Panc1 (cell line): Measurements from ENCODE around the gene NOC2L. TPM values are rescaled to one million over a fixed set of nuclear protein-coding genes. Genes with fewer than 3 reads are reported as not detected.

ENCODE experiments used
- ATAC-seq: fragments of 200-7000 bp; cut with Tn5 transposase; 2 replicates; pipeline ENCODE4 v1.9.1; 2020; ENCODE audit warnings: mild to moderate bottlenecking, moderate library complexity
- BruUV-seq: library from RNA; stranded (reverse); fragments of 400-500 nt; replicated peaks from 2 replicates; lab custom pipeline; 2021; lab: Mats Ljungman, UMichigan
- CTCF ChIA-PET: fragments of 300-600 bp; sonication (Branson Sonifier 250); formaldehyde crosslinking; loops from one replicate; lab custom pipeline; 2022; ENCODE audit warnings: antibody characterized with exemption; lab: Charles Lee
- POLR2A ChIA-PET: fragments of 300-600 bp; sonication (Branson Sonifier 250); formaldehyde crosslinking; loops from one replicate; lab custom pipeline; 2022; ENCODE audit warnings: antibody characterized with exemption; lab: Charles Lee
- DNase-seq: peaks from one replicate; pipeline ENCODE4 v3.0.0-alpha.2; 2010; ENCODE audit warnings: low read depth, low spot score
- H3K27ac ChIP-seq: 2 replicates; pipeline ENCODE4 v1.5.1; 2011; ENCODE audit warnings: mild to moderate bottlenecking, low read length, inconsistent platforms
- H3K27me3 ChIP-seq: fragments of 200-500 bp; sonication (Bioruptor generic); 2 replicates; pipeline ENCODE4 v1.6.0; 2014; ENCODE audit warnings: low read length, inconsistent platforms; ENCODE audit not compliant: control insufficient read depth, insufficient read depth
- H3K36me3 ChIP-seq: fragments of 200-500 bp; sonication (Bioruptor generic); 2 replicates; pipeline ENCODE4 v1.5.1; 2014; ENCODE audit warnings: inconsistent platforms, mild to moderate bottlenecking, low read length, moderate library complexity; ENCODE audit not compliant: control insufficient read depth, insufficient read depth
- H3K4me1 ChIP-seq: 2 replicates; pipeline ENCODE4 v1.5.1; 2011; ENCODE audit warnings: inconsistent platforms, mild to moderate bottlenecking, low read length, moderate library complexity; ENCODE audit not compliant: control insufficient read depth, insufficient read depth
- H3K4me3 ChIP-seq, 2 experiments: 2 replicates each; pipeline ENCODE4 v1.5.1; 2011 to 2012; ENCODE audit warnings: low read depth in 2 of 2, low read length in 2 of 2, mild to moderate bottlenecking in 2 of 2, inconsistent platforms in 1 of 2, moderate library complexity in 1 of 2
- H3K9me3 ChIP-seq: fragments of 200-500 bp; sonication (Bioruptor generic); 2 replicates; pipeline ENCODE4 v1.5.1; 2014; ENCODE audit warnings: low read depth, mild to moderate bottlenecking, inconsistent platforms, low read length, moderate library complexity; ENCODE audit not compliant: control insufficient read depth, insufficient read depth
- POLR2AphosphoS5 ChIP-seq: IDR thresholded peaks from 2 replicates; pipeline ENCODE4 v1.6.1; 2012; ENCODE audit warnings: mild to moderate bottlenecking, low read depth, low read length, moderate library complexity
- SIN3A ChIP-seq: IDR thresholded peaks from 2 replicates; pipeline ENCODE4 v1.6.1; 2012; ENCODE audit warnings: low read depth, mild to moderate bottlenecking, low read length, moderate library complexity, borderline replicate concordance; ENCODE audit not compliant: insufficient read depth
- TCF7L2 ChIP-seq: IDR thresholded peaks from 2 replicates; pipeline ENCODE4 v1.6.1; 2011; ENCODE audit warnings: mild to moderate bottlenecking, low read depth, low read length, inconsistent platforms
- in situ Hi-C: cut with HindIII; loops from 2 replicates; pipeline ENCODE4 v1.10.0; 2016; ENCODE audit warnings: low sequenced_read_pairs, low pct_unique_long_range_greater_than_20kb
- intact Hi-C: fragments of 100-400 bp; cut with micrococcal nuclease; formaldehyde crosslinking; loops from one replicate; pipeline ENCODE4 v1.10.0; 2022; ENCODE audit not compliant: unreplicated experiment
- total RNA-seq: library from RNA; stranded (reverse); gene quantifications from one replicate; pipeline ENCODE4 v1.2.1, GENCODE V29; 2021; ENCODE audit not compliant: unreplicated experiment
- TF ChIP-seq, protein P1 (sequence below): fragments of 450-650 bp; IDR thresholded peaks from 2 replicates; pipeline ENCODE4 v1.5.1; 2017; ENCODE audit warnings: mild to moderate bottlenecking
- TF ChIP-seq, protein P2 (sequence below), 2 experiments: IDR thresholded peaks; 2 replicates each; pipeline ENCODE4 v1.6.1; 2011 to 2012; ENCODE audit warnings: low read depth in 2 of 2, control low read depth in 1 of 2, low read length in 1 of 2, mild to moderate bottlenecking in 1 of 2, moderate library complexity in 1 of 2; ENCODE audit not compliant: insufficient read depth in 1 of 2

Gene NOC2L
- total RNA-seq, 1 experiment from 2014 or later, result 193 TPM

DNA sequence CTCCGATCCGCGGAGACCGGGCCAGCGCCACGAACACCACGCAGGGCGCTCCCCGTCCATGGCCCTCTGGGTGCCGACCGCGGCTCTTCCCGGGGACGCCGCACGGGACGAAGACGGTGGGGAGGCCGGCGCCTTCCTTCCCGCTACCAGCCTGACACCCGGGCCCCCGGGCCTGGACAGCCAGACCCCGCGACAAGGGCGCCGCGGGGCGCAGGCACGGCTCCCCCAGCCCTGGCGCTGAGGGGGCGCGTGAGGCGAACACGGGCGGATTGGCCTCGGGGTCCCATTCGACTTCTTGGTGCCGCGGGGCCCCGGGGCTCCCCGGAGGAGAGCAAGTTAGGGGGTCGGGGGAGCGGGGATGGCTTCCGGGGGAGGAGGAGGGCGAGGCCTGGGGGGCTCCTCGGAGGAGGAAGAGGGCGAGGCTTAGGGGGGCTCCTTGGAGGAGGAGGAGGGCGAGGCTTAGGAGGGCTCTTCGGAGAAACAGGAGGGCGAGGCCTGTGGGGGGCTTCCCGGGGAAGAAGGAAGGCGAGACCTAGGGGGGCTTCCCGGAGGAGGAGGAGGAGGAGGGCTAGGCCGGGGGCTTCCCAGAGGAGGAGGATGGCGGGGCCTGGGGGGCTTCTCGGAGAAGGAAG is 791 bp upstream of the NOC2L start:
- TF ChIP-seq TCF7L2 (no peak), SIN3A (no peak), POLR2AphosphoS5 (no peak)
- TF ChIP-seq, protein P1, sequence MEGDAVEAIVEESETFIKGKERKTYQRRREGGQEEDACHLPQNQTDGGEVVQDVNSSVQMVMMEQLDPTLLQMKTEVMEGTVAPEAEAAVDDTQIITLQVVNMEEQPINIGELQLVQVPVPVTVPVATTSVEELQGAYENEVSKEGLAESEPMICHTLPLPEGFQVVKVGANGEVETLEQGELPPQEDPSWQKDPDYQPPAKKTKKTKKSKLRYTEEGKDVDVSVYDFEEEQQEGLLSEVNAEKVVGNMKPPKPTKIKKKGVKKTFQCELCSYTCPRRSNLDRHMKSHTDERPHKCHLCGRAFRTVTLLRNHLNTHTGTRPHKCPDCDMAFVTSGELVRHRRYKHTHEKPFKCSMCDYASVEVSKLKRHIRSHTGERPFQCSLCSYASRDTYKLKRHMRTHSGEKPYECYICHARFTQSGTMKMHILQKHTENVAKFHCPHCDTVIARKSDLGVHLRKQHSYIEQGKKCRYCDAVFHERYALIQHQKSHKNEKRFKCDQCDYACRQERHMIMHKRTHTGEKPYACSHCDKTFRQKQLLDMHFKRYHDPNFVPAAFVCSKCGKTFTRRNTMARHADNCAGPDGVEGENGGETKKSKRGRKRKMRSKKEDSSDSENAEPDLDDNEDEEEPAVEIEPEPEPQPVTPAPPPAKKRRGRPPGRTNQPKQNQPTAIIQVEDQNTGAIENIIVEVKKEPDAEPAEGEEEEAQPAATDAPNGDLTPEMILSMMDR, result no peak
- TF ChIP-seq, protein P2, sequence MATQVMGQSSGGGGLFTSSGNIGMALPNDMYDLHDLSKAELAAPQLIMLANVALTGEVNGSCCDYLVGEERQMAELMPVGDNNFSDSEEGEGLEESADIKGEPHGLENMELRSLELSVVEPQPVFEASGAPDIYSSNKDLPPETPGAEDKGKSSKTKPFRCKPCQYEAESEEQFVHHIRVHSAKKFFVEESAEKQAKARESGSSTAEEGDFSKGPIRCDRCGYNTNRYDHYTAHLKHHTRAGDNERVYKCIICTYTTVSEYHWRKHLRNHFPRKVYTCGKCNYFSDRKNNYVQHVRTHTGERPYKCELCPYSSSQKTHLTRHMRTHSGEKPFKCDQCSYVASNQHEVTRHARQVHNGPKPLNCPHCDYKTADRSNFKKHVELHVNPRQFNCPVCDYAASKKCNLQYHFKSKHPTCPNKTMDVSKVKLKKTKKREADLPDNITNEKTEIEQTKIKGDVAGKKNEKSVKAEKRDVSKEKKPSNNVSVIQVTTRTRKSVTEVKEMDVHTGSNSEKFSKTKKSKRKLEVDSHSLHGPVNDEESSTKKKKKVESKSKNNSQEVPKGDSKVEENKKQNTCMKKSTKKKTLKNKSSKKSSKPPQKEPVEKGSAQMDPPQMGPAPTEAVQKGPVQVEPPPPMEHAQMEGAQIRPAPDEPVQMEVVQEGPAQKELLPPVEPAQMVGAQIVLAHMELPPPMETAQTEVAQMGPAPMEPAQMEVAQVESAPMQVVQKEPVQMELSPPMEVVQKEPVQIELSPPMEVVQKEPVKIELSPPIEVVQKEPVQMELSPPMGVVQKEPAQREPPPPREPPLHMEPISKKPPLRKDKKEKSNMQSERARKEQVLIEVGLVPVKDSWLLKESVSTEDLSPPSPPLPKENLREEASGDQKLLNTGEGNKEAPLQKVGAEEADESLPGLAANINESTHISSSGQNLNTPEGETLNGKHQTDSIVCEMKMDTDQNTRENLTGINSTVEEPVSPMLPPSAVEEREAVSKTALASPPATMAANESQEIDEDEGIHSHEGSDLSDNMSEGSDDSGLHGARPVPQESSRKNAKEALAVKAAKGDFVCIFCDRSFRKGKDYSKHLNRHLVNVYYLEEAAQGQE (IDR thresholded peaks at IDR 0.05; ENCODE audit: insufficient read depth in 1 of 2, low read depth in 2 of 2, low read length in 1 of 2), result no peak
- Histone ChIP-seq H3K9me3 (no peaks in the 10 kb centered on the region), H3K27me3 (no peaks in the 10 kb centered on the region), H3K4me3 (peak overlapping the region; percentile 50 to 99), H3K27ac (peak overlapping the region; percentile 71), H3K4me1 (peaks cover 7% of the 10 kb centered on the region), H3K36me3 (peaks cover 15% of the 10 kb centered on the region)
- in situ Hi-C loops, result no loop called here
- ATAC-seq, result peak; percentile 8
- no TSS peak for BruUV-seq
- DNase-seq, result no peak
- ChIA-PET CTCF (interaction anchor here (0.6 kb wide), 1 partner anchor 17 kb away, joined by 3 read pairs; no protein-coding TSS in a partner anchor), POLR2A (no interaction called here)
- intact Hi-C loops, result no loop called here

DNA sequence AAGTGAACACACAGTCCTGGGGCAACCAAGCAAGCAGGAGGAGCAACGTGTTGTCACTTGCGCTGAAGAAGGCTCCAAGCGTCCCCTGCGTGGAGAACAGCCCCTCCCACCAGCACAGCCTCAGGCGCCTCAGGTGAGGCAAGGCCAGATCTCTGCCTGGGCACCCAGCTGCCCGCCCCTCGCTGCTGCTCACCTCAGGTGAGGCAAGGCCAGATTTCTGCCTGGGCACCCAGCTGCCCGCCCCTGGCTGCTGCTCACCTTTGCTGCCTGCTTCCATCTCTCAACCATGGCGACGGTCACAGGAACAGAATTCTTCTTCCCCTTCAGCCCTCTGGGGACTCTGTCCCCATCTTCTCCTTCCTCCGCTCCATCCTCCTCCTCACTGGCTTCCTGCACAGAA is 2.4 kb downstream of the NOC2L start:
- Histone ChIP-seq H3K36me3 (peaks cover 17% of the 10 kb centered on the region), H3K27ac (no peak overlapping the region), H3K9me3 (no peaks in the 10 kb centered on the region), H3K4me1 (peaks cover 7% of the 10 kb centered on the region), H3K27me3 (no peaks in the 10 kb centered on the region), H3K4me3 (no peak overlapping the region)
- ChIA-PET CTCF (no interaction called here), POLR2A (no interaction called here)
- ATAC-seq, result no peak
- TF ChIP-seq, protein P2 (IDR thresholded peaks at IDR 0.05; ENCODE audit: insufficient read depth in 1 of 2, low read depth in 2 of 2, low read length in 1 of 2), result no peak
- TF ChIP-seq, protein P1, result no peak
- TF ChIP-seq SIN3A (no peak), POLR2AphosphoS5 (no peak), TCF7L2 (no peak)
- intact Hi-C loops, result no loop called here
- in situ Hi-C loops, result no loop called here
- no TSS peak for BruUV-seq
- no peak for DNase-seq
